GM18505 (cell line): ENCODE measurements around the gene DTNB.
A peak's percentile ranks its signal among the peaks of the same experiment; 100 is the strongest.

Experiments used
- ATAC-seq: cut with Tn5 transposase; IDR thresholded peaks from one replicate; pipeline ENCODE4 v1.9.1; 2021; ENCODE audit not compliant: unreplicated experiment
- POLR2A ChIP-seq: IDR thresholded peaks from 4 replicates; pipeline ENCODE4 v1.6.1; 2011; ENCODE audit warnings: borderline replicate concordance; ENCODE audit not compliant: insufficient read depth, insufficient read length; ENCODE audit errors: extremely low read depth

The DTNB gene

DNA sequence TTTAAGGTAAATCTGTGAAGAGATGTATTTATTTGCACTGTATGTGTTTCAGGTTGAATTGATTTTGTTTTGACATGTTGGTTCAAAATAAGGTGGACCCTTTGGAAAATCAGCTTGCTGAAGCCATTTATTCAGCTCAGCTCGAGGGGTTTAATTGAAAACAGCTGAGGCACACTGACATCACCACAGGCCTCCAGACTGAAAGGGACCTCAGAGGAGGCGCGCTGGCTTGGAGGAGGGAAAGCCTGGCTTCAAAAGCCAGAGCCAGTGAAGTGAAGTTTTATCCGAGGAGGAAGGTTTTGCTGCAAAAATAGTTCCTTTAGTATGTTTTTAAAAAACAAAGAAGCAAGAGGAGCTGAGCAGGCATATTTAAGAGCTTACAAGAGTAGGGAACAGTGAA is 304.7 kb downstream of the DTNB start:
- no peak for ATAC-seq
- no peak for TF ChIP-seq POLR2A

- ATAC-seq, result no peak
- TF ChIP-seq POLR2A, result no peak
Observed at GRCh38 chr2:25367296-25367695, 306.1 kb downstream of the DTNB start.

DNA sequence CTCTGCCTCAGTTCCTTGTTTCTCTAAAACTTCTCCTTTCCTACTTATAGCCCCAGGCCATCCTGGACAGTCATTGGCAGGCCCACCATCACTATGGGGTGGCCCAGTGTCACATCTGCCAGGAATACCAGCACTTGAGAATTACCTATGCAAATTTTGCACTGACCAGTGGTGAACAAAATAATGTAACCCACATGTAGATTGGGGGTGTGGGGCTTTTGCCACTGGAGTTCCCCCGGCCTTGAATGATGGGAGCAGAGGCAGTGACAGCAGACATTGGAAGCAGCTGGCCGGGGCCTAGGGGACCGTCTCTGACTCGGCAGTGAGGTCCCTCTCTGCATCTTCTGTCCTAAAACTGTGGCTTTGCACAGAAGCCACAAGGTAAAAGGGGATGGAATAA is 306.7 kb downstream of the DTNB start:
- ATAC-seq, result no peak
- no peak for TF ChIP-seq POLR2A

- no peak for TF ChIP-seq POLR2A
- ATAC-seq, result no peak
Observed at GRCh38 chr2:25365241-25365640, 308.1 kb downstream of the DTNB start.

GRCh38 chr2:25363733-25364132 is 309.6 kb downstream of the DTNB start:
- TF ChIP-seq POLR2A, result no peak
- no peak for ATAC-seq

DNA sequence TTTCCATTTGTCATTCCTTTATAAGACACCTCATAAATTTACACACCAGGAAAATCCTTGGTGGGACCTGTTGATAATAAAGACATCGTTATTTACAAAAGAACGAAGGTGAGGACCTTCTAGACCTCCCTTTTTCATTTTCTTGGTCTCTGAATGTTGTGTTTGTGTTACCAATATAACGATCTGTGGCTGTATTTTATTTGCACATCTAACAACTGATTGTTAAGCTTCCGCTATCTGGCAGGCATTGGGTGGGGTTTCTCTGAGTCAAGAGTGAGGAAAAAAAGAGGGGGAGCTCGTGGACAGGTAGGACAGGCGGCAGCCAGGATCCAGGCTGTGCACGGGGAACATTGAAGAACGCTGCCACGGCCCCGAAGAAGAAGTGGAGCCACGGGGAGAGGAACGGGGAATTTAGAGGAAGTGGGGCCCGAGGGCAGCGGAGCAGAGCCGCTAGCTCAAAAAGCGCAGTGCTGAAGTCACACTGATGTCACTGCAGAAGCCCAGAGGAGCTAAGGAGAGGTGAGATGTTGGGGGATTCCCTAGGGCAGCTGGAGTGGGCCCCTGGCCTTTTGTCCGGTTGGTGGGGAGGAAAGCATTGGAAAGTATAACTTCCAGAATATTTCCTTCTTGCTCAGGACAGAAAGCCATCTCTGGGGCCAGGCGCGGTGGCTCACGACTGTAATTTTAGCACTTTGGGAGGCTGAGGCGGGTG is 310.8 kb downstream of the DTNB start:
- ATAC-seq, result peak; percentile 58
- peak; percentile 4 for TF ChIP-seq POLR2A

DNA sequence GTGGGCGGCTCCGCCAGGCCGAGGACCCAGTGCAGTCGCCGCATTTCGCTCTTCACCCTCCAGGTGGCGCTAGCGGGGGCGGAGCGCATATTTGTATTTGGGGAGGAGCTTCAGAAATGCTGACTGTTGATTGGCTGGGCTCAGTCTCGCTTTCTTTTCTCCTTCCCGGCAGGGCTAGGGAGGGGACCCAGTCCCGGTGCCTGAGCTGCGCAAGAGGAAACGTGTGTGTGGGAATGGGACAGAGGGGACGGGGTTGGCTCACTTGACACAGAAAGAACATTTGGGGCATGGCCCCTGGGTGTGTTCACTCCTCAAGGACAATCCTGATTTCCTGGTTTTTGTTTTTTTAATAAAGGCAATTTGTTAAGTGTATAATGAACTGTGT is 311.3 kb downstream of the DTNB start:
- TF ChIP-seq POLR2A, result peak; percentile 88
- ATAC-seq, result peak; percentile 75

- ATAC-seq, result no peak
- TF ChIP-seq POLR2A, result no peak
Observed at GRCh38 chr2:25361261-25362048, 311.9 kb downstream of the DTNB start.

DNA sequence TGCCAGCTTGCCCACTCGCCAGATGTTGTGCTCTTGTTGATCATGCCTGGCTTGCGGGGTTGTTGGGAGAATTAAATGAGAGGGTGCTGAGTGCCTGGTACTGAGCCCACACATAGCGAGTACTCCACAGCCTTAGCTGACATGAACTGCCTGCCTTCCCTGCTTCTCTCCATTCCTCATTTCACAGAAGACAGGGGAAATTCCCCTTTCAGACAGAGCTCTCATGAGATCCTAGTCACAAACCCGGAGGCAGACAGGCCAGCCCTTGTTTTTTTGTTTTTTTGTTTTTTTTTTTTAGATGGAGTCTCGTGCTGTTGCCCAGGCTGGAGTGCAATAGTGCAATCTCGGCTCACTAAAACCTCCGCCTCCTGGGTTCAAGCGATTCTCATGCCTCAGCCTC is 314.5 kb downstream of the DTNB start:
- TF ChIP-seq POLR2A, result no peak
- no peak for ATAC-seq

GRCh38 chr2:25358249-25358815 is 315.0 kb downstream of the DTNB start:
- ATAC-seq, result no peak

GRCh38 chr2:25356088-25356487 is 317.3 kb downstream of the DTNB start:
- no peak for TF ChIP-seq POLR2A

More at GRCh38 chr2:25358249-25358815, 315.0 kb downstream of the DTNB start:
- TF ChIP-seq POLR2A, result no peak

GRCh38 chr2:25355270-25355669 is 318.1 kb downstream of the DTNB start:
- TF ChIP-seq POLR2A, result no peak
- ATAC-seq, result no peak

More at GRCh38 chr2:25356088-25356487, 317.3 kb downstream of the DTNB start:
- no peak for ATAC-seq

GRCh38 chr2:25354116-25354515 is 319.3 kb downstream of the DTNB start:
- no peak for TF ChIP-seq POLR2A

DNA sequence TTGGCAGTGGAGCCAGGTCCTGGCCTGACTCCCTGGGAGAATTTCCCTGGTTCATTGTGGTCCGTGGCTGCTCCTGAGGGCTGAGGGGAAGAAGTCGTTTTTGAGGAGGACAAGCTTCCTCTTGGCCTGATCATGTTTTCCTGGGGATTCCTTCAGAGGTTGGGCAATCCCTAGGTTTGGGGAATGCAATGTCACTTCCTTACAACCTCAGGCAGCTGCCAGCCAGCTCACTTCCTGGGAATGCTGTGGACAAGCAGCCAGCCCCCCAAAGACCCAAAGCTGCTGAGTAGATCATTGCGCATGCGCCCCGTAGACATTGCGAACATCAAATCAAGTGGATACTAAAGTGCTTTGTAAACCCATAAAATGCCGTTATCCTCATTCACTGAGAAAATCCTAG is 324.0 kb downstream of the DTNB start:
- TF ChIP-seq POLR2A, result no peak
- no peak for ATAC-seq

More at GRCh38 chr2:25354116-25354515, 319.3 kb downstream of the DTNB start:
- ATAC-seq, result no peak
